ENCODE results near the gene PFKFB3.

Gene PFKFB3

GRCh38 chr10:6220418-6221191, 17.9 kb downstream of the PFKFB3 start:
- no peak for DNase-seq (ENCODE audit: low read depth, low spot score)

- DNase-seq (ENCODE audit: low read depth, low spot score), result no peak
These were observed 18.6 kb downstream of the PFKFB3 start for GRCh38 chr10:6221192-6221940.

GRCh38 chr10:6221971-6222751, 19.4 kb downstream of the PFKFB3 start:
- DNase-seq (ENCODE audit: low read depth, low spot score), result no peak

GRCh38 chr10:6222755-6223154, 20.0 kb downstream of the PFKFB3 start:
- DNase-seq (ENCODE audit: low read depth, low spot score), result no peak

- no peak for DNase-seq (ENCODE audit: low read depth, low spot score)
These were observed 21.2 kb downstream of the PFKFB3 start for GRCh38 chr10:6223981-6224380.

- DNase-seq (ENCODE audit: low read depth, low spot score), result no peak
These were observed 22.0 kb downstream of the PFKFB3 start for GRCh38 chr10:6224781-6225180.

GRCh38 chr10:6225263-6225814, 22.6 kb downstream of the PFKFB3 start:
- DNase-seq (ENCODE audit: low read depth, low spot score), result no peak

- no peak for DNase-seq (ENCODE audit: low read depth, low spot score)
These were observed 23.5 kb downstream of the PFKFB3 start for GRCh38 chr10:6226216-6226615.

GRCh38 chr10:6227346-6227745, 24.6 kb downstream of the PFKFB3 start:
- DNase-seq (ENCODE audit: low read depth, low spot score), result no peak

GRCh38 chr10:6228010-6228511, 25.3 kb downstream of the PFKFB3 start:
- no peak for DNase-seq (ENCODE audit: low read depth, low spot score)

- DNase-seq (ENCODE audit: low read depth, low spot score), result no peak
These were observed 25.9 kb downstream of the PFKFB3 start for GRCh38 chr10:6228647-6229046.

- no peak for DNase-seq (ENCODE audit: low read depth, low spot score)
These were observed 26.6 kb downstream of the PFKFB3 start for GRCh38 chr10:6229290-6229689.

- DNase-seq (ENCODE audit: low read depth, low spot score), result no peak
These were observed 27.0 kb downstream of the PFKFB3 start for GRCh38 chr10:6229746-6230145.

- no peak for DNase-seq (ENCODE audit: low read depth, low spot score)
These were observed 27.6 kb downstream of the PFKFB3 start for GRCh38 chr10:6230315-6230714.

- DNase-seq (ENCODE audit: low read depth, low spot score), result no peak
These were observed 28.4 kb downstream of the PFKFB3 start for GRCh38 chr10:6231146-6231545.

GRCh38 chr10:6231730-6232129, 29.0 kb downstream of the PFKFB3 start:
- DNase-seq (ENCODE audit: low read depth, low spot score), result no peak

- no peak for DNase-seq (ENCODE audit: low read depth, low spot score)
These were observed 29.6 kb downstream of the PFKFB3 start for GRCh38 chr10:6232225-6232807.

- DNase-seq (ENCODE audit: low read depth, low spot score), result no peak
These were observed 30.4 kb downstream of the PFKFB3 start for GRCh38 chr10:6232846-6233724.

- DNase-seq (ENCODE audit: low read depth, low spot score), result no peak
These were observed 31.1 kb downstream of the PFKFB3 start for GRCh38 chr10:6233725-6234277.

GRCh38 chr10:6234371-6234770, 31.6 kb downstream of the PFKFB3 start:
- no peak for DNase-seq (ENCODE audit: low read depth, low spot score)
